Natural killer cell (primary cell): ENCODE measurements around the gene MAST2. TPM values are rescaled to one million over a fixed set of nuclear protein-coding genes. Genes with fewer than 3 reads are reported as not detected.

ENCODE experiments used
- ATAC-seq, 3 donors: fragments of 150-1000 bp in 2 of 3; fragments of 200-7000 bp in 1 of 3; cut with Tn5 transposase; 1 replicate in 1 of 3; 2 replicates in 2 of 3; pipeline ENCODE4 v1.10.0; 2021; ENCODE audit warnings: mild to moderate bottlenecking in 2 of 3, moderate library complexity in 2 of 3
- DNase-seq, 2 donors: peaks; one replicate each; pipeline versions ENCODE4 v3.0.0 to v3.0.0-alpha.2; 2013 to 2021; ENCODE audit warnings: mixed read lengths in 1 of 2
- H3K27ac ChIP-seq: one replicate; pipeline ENCODE4 v1.5.1; 2013; ENCODE audit warnings: mild to moderate bottlenecking, low read length
- H3K27me3 ChIP-seq: one replicate; pipeline ENCODE4 v1.6.1; 2013; ENCODE audit warnings: low read length; ENCODE audit not compliant: control insufficient read depth, insufficient read depth
- H3K36me3 ChIP-seq: one replicate; pipeline ENCODE4 v1.6.1; 2013; ENCODE audit warnings: low read length; ENCODE audit not compliant: control insufficient read depth, insufficient read depth
- H3K4me1 ChIP-seq: one replicate; pipeline ENCODE4 v1.6.1; 2013; ENCODE audit warnings: low read length; ENCODE audit not compliant: control insufficient read depth, insufficient read depth
- H3K4me3 ChIP-seq: one replicate; pipeline ENCODE4 v1.5.1; 2013; ENCODE audit warnings: low read length
- H3K9me3 ChIP-seq: one replicate; pipeline ENCODE4 v1.6.1; 2013; ENCODE audit warnings: low read length; ENCODE audit not compliant: control insufficient read depth, insufficient read depth
- H3K27ac Mint-ChIP-seq, 2 donors: one replicate each; pipeline ENCODE4 v1.8.0; 2022; ENCODE audit warnings: mild to moderate bottlenecking in 2 of 2, mixed read lengths in 2 of 2, moderate library complexity in 1 of 2
- H3K27me3 Mint-ChIP-seq, 2 donors: one replicate each; pipeline ENCODE4 v1.8.0; 2022; ENCODE audit warnings: low read depth in 2 of 2, mixed read lengths in 2 of 2
- H3K36me3 Mint-ChIP-seq: one replicate; pipeline ENCODE4 v1.8.0; 2022; ENCODE audit warnings: mixed read lengths
- H3K4me1 Mint-ChIP-seq, 2 donors: one replicate each; pipeline ENCODE4 v1.8.0; 2022; ENCODE audit warnings: mixed read lengths in 2 of 2
- H3K4me3 Mint-ChIP-seq: one replicate; pipeline ENCODE4 v1.8.0; 2022; ENCODE audit warnings: mild to moderate bottlenecking, moderate library complexity, mixed read lengths
- H3K9me3 Mint-ChIP-seq, 2 donors: one replicate each; pipeline ENCODE4 v1.8.0; 2022; ENCODE audit warnings: mixed read lengths in 2 of 2
- CTCF ChIP-seq: fragments of 200-600 bp; IDR thresholded peaks from one replicate; pipeline ENCODE4 v1.8.0; 2022; ENCODE audit warnings: antibody characterized with exemption
- WGBS: methylation state at CpG from one replicate; pipeline ENCODE4 v1.1.7; 2013; ENCODE audit warnings: missing lambda C conversion rate; ENCODE audit not compliant: insufficient coverage; 5-methylcytosine and 5-hydroxymethylcytosine counted together
- intact Hi-C: fragments of 100-400 bp; cut with micrococcal nuclease; formaldehyde crosslinking; loops from one replicate; pipeline ENCODE4 v1.14.2; 2022
- total RNA-seq, 4 donors: library from RNA; stranded (reverse); fragments of 120-200 nt in 1 of 4; gene quantifications; one replicate each; pipeline versions ENCODE4 v1.2.3 to v1.2.4, GENCODE V29; 2013 to 2022

MAST2 gene
- total RNA-seq, 3 donors from 2014 or later (not counting 1 experiment from before 2014, with no cell fraction given) = 25.3 to 28.6 (median 27.9) TPM

- ATAC-seq (no peak), DNase-seq (no peak)
- H3K36me3 Mint-ChIP-seq = no peaks in the 10 kb centered on the region
- Histone ChIP-seq H3K27me3 (no peaks in the 10 kb centered on the region), H3K27ac (no peak overlapping the region), H3K9me3 (no peaks in the 10 kb centered on the region), H3K36me3 (peaks cover 8% of the 10 kb centered on the region), H3K4me3 (no peak overlapping the region), H3K4me1 (no peaks in the 10 kb centered on the region)
- H3K9me3 Mint-ChIP-seq = no peaks in the 10 kb centered on the region
- no peaks in the 10 kb centered on the region for H3K4me1 Mint-ChIP-seq
- no peak overlapping the region for H3K4me3 Mint-ChIP-seq
- TF ChIP-seq CTCF = no peak
- 98% methylated on average over 18 of the region's 18 CpGs for WGBS
- no peak overlapping the region for H3K27ac Mint-ChIP-seq
- intact Hi-C loops = no loop called here
- H3K27me3 Mint-ChIP-seq = no peaks in the 10 kb centered on the region
These were observed 226.9 kb downstream of the MAST2 start for GRCh38 chr1:46030074-46030870.

GRCh38 chr1:46030876-46031660 is 227.7 kb downstream of the MAST2 start:
- TF ChIP-seq CTCF = no peak
- Mint-ChIP-seq H3K27ac (no peak overlapping the region), H3K36me3 (no peaks in the 10 kb centered on the region), H3K9me3 (no peaks in the 10 kb centered on the region), H3K4me3 (no peak overlapping the region), H3K4me1 (no peaks in the 10 kb centered on the region), H3K27me3 (no peaks in the 10 kb centered on the region)
- Histone ChIP-seq H3K4me1 (no peaks in the 10 kb centered on the region), H3K27me3 (no peaks in the 10 kb centered on the region), H3K9me3 (no peaks in the 10 kb centered on the region), H3K4me3 (no peak overlapping the region), H3K36me3 (peaks cover 8% of the 10 kb centered on the region), H3K27ac (no peak overlapping the region)
- 98% methylated on average over 26 of the region's 26 CpGs for WGBS
- DNase-seq = no peak
- intact Hi-C loops = no loop called here
- ATAC-seq = no peak

- Histone ChIP-seq H3K4me3 (no peak overlapping the region), H3K27me3 (no peaks in the 10 kb centered on the region), H3K4me1 (peaks cover 5% of the 10 kb centered on the region), H3K9me3 (no peaks in the 10 kb centered on the region), H3K36me3 (peaks cover 3% of the 10 kb centered on the region), H3K27ac (no peak overlapping the region)
- DNase-seq = no peak
- Mint-ChIP-seq H3K27me3 (no peaks in the 10 kb centered on the region), H3K27ac (no peak overlapping the region), H3K4me3 (no peak overlapping the region), H3K4me1 (no peaks in the 10 kb centered on the region), H3K36me3 (no peaks in the 10 kb centered on the region), H3K9me3 (no peaks in the 10 kb centered on the region)
- no peak for TF ChIP-seq CTCF
- WGBS = 96% methylated on average over 27 of the region's 27 CpGs
- intact Hi-C loops = no loop called here
- ATAC-seq = no peak
These were observed 231.4 kb downstream of the MAST2 start for GRCh38 chr1:46034601-46035516.
